Panc1 (cell line): Measurements from ENCODE around the gene SMNDC1.
"Not testable (repeated sequence)": the region's sequence is repeated elsewhere in the genome, so short reads cannot be mapped to it uniquely, and the experiment has no call there.

Source experiments
- POLR2AphosphoS5 ChIP-seq: IDR thresholded peaks from 2 replicates; pipeline ENCODE4 v1.6.1; 2012; ENCODE audit warnings: mild to moderate bottlenecking, low read depth, low read length, moderate library complexity
- SIN3A ChIP-seq: IDR thresholded peaks from 2 replicates; pipeline ENCODE4 v1.6.1; 2012; ENCODE audit warnings: low read depth, mild to moderate bottlenecking, low read length, moderate library complexity, borderline replicate concordance; ENCODE audit not compliant: insufficient read depth
- TCF7L2 ChIP-seq: IDR thresholded peaks from 2 replicates; pipeline ENCODE4 v1.6.1; 2011; ENCODE audit warnings: mild to moderate bottlenecking, low read depth, low read length, inconsistent platforms
- TF ChIP-seq, protein P1 (sequence below), 2 experiments: IDR thresholded peaks; 2 replicates each; pipeline ENCODE4 v1.6.1; 2011 to 2012; ENCODE audit warnings: low read depth in 2 of 2, control low read depth in 1 of 2, low read length in 1 of 2, mild to moderate bottlenecking in 1 of 2, moderate library complexity in 1 of 2; ENCODE audit not compliant: insufficient read depth in 1 of 2
- TF ChIP-seq, protein P2 (sequence below): fragments of 450-650 bp; IDR thresholded peaks from 2 replicates; pipeline ENCODE4 v1.5.1; 2017; ENCODE audit warnings: mild to moderate bottlenecking

GRCh38 chr10:110251392-110251791, 53.3 kb downstream of the SMNDC1 start:
- TF ChIP-seq, protein P1, sequence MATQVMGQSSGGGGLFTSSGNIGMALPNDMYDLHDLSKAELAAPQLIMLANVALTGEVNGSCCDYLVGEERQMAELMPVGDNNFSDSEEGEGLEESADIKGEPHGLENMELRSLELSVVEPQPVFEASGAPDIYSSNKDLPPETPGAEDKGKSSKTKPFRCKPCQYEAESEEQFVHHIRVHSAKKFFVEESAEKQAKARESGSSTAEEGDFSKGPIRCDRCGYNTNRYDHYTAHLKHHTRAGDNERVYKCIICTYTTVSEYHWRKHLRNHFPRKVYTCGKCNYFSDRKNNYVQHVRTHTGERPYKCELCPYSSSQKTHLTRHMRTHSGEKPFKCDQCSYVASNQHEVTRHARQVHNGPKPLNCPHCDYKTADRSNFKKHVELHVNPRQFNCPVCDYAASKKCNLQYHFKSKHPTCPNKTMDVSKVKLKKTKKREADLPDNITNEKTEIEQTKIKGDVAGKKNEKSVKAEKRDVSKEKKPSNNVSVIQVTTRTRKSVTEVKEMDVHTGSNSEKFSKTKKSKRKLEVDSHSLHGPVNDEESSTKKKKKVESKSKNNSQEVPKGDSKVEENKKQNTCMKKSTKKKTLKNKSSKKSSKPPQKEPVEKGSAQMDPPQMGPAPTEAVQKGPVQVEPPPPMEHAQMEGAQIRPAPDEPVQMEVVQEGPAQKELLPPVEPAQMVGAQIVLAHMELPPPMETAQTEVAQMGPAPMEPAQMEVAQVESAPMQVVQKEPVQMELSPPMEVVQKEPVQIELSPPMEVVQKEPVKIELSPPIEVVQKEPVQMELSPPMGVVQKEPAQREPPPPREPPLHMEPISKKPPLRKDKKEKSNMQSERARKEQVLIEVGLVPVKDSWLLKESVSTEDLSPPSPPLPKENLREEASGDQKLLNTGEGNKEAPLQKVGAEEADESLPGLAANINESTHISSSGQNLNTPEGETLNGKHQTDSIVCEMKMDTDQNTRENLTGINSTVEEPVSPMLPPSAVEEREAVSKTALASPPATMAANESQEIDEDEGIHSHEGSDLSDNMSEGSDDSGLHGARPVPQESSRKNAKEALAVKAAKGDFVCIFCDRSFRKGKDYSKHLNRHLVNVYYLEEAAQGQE (IDR thresholded peaks at IDR 0.05; ENCODE audit: insufficient read depth in 1 of 2, low read depth in 2 of 2, low read length in 1 of 2): not testable (repeated sequence)
- TF ChIP-seq, protein P2, sequence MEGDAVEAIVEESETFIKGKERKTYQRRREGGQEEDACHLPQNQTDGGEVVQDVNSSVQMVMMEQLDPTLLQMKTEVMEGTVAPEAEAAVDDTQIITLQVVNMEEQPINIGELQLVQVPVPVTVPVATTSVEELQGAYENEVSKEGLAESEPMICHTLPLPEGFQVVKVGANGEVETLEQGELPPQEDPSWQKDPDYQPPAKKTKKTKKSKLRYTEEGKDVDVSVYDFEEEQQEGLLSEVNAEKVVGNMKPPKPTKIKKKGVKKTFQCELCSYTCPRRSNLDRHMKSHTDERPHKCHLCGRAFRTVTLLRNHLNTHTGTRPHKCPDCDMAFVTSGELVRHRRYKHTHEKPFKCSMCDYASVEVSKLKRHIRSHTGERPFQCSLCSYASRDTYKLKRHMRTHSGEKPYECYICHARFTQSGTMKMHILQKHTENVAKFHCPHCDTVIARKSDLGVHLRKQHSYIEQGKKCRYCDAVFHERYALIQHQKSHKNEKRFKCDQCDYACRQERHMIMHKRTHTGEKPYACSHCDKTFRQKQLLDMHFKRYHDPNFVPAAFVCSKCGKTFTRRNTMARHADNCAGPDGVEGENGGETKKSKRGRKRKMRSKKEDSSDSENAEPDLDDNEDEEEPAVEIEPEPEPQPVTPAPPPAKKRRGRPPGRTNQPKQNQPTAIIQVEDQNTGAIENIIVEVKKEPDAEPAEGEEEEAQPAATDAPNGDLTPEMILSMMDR: not testable (repeated sequence)
- TF ChIP-seq POLR2AphosphoS5, SIN3A, TCF7L2: not testable (repeated sequence)
